ENCODE measurements around the gene NCAPH2. TPM values are rescaled to one million over a fixed set of nuclear protein-coding genes. Genes with fewer than 3 reads are reported as not detected.

Gene NCAPH2
- total and polyA plus RNA-seq, 9 of the 15 experiments (the other 6 are each of a cell fraction or from before 2014, with no cell fraction given), result 3.6 to 88.6 (median 32.4) TPM

DNA sequence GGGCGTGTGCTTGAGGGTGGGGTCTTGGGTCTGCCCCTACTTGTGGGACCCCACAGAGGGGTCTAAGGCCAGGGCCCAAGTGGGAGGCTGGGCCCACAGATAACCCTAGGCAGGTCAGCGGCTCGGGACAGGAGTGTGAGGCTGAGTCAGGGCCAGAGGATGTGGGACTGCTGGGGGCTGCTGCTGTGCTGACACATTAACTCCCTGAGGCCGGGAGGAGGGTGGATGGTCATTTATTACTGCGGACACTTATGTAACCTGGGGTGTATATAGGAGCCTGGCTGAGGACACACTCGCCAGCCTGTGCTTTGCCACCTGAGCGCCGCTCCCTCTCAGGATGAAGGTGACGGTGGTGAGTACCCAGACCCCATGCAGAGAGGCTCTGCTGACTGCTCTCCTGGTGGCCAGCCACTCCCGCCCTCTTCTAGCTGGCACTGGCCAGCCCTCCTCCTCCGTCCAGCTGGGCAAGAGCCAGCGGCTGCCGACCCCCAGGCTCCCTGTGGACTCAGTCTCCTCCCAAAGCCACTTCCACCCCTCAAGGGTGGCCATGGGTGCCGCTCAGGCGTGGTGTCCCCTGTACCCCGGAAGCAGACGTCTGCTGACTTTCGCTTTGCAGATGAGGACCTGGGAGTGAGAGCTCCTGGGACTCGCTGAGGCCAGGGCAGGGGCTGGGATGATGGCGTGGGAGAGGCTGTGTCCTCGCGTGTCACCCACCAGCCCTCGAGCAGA, 21.3 kb upstream of the NCAPH2 start, which contains the start of gene MIOX:
TSS of gene MIOX (plus strand) at position 299 of the 729 bp plus-strand sequence. CDS start at position 338, 39 bp downstream.
- Histone ChIP-seq H2AFZ (ENCODE audit: low read depth, low read length) (0 out of 2 replicates have a peak within 1 kb of the TSS, but pooled peaks have one; percentile 55), H3K79me2 (ENCODE audit: control insufficient read depth, insufficient read depth, low read length) (no peaks in the 10 kb centered on the region), H3K9me1 (ENCODE audit: control insufficient read depth, insufficient read depth, low read length) (no peaks in the 10 kb centered on the region), H3K4me2 (ENCODE audit: insufficient read depth, low read length) (no peak within 1 kb of the TSS), H3K4me3 (no peak within 1 kb of the TSS), H3K27ac (ENCODE audit: extremely low read depth, low read depth, low read length) (no peak within 1 kb of the TSS), H3K36me3 (ENCODE audit: control insufficient read depth, insufficient read depth, low read length) (no peaks in the 10 kb centered on the region), H4K20me1 (replicated peaks; ENCODE audit: control insufficient read depth, insufficient read depth, low read length) (no peaks in the 10 kb centered on the region), H3K9ac (ENCODE audit: insufficient read depth in 1 of 2, low read depth in 2 of 2, low read length in 2 of 2) (peak within 1 kb of the TSS in 1 of 2 experiments; percentile 52; a peak in 1 of 4 replicates), H3K4me1 (replicated peaks in 1 of 2; ENCODE audit: control insufficient read depth in 2 of 2, insufficient read depth in 2 of 2, low read length in 2 of 2) (peaks cover 4 to 60% of the 10 kb centered on the region in 2 experiments; a peak in 3 of 5 replicates), H3K9me3 (replicated peaks; ENCODE audit: control insufficient read depth, insufficient read depth, low read depth, low read length) (no peaks in the 10 kb centered on the region), H3K27me3 (ENCODE audit: control insufficient read depth in 2 of 2, insufficient read depth in 2 of 2, low read length in 2 of 2) (no peaks in the 10 kb centered on the region)
- in situ Hi-C loops (cut with MboI) (no loop called here), intact Hi-C loops (cut with micrococcal nuclease) (no loop called here)
- TF ChIP-seq ZNF551 (CRISPR knock-in tag; IDR thresholded peaks at IDR 0.05) (no peak), POLR2G (IDR thresholded peaks at IDR 0.05; ENCODE audit: low read depth, low read length) (peak; percentile 58), HDAC8 (tag; IDR thresholded peaks at IDR 0.05) (no peak), ZBTB7A (IDR thresholded peaks at IDR 0.05; ENCODE audit: borderline replicate concordance, control insufficient read depth, low read depth, low read length) (peak; percentile 50; the same call in 1 of the 2 replicates), E2F5 (CRISPR knock-in tag; IDR thresholded peaks at IDR 0.05) (no peak), LEF1 (IDR thresholded peaks at IDR 0.05) (no peak), NR2C1 (IDR thresholded peaks at IDR 0.05) (no peak), NR2C1 (tag; IDR thresholded peaks at IDR 0.05) (0 out of 2 replicates have a peak, but pooled peaks have one; percentile 36), U2AF2 (optimal IDR thresholded peaks at IDR 0.05; ENCODE audit: low read depth, low read length) (no peak), HLTF (IDR thresholded peaks at IDR 0.05) (no peak)
- ChIA-PET CTCF (ENCODE audit: low intra/inter-chr PET ratio) (no interaction called here), POLR2A (interaction anchor here (0.7 to 1.5 kb wide), 3 partner anchors 11 to 21 kb away, joined by 3 to 6 read pairs (median 3); partner anchors contain the start of genes LMF2 and NCAPH2)
- ATAC-seq (peak; percentile 34), FAIRE-seq (no peak), DNase-seq (ENCODE audit: extremely low read depth in 1 of 4, low spot score in 3 of 4) (peak in 2 of 4 experiments; percentile 14 to 27)
- BruUV-seq (replicated peaks), result no TSS peak
- 46% methylated on average over 16 of the region's 23 CpGs for WGBS (ENCODE audit: insufficient coverage, low coverage, missing lambda C conversion rate)
